GM06990 (cell line): ENCODE data around the gene CSTF3.

ENCODE experiments used
- DNase-seq: peaks from one replicate; pipeline ENCODE4 v3.0.0-alpha.2; 2011; ENCODE audit not compliant: insufficient read length; ENCODE audit errors: extremely low read depth
- H3K27me3 ChIP-seq: replicated peaks from 2 replicates; pipeline ENCODE4 v1.6.0; 2011; ENCODE audit warnings: low read length; ENCODE audit not compliant: control insufficient read depth, insufficient read depth
- H3K36me3 ChIP-seq: 2 replicates; pipeline ENCODE4 v1.5.1; 2011; ENCODE audit warnings: low read length; ENCODE audit not compliant: control insufficient read depth, insufficient read depth
- H3K4me3 ChIP-seq: replicated peaks from 2 replicates; pipeline ENCODE4 v1.5.1; 2011; ENCODE audit warnings: low read depth, mild to moderate bottlenecking, control low read depth, low read length
- CTCF ChIP-seq: IDR thresholded peaks from 2 replicates; pipeline ENCODE4 v1.5.1; 2011; ENCODE audit warnings: low read length, control low read depth, mild to moderate bottlenecking, inconsistent platforms; ENCODE audit not compliant: insufficient read depth, poor library complexity, severe bottlenecking

Gene CSTF3

GRCh38 chr11:33158596-33159275 is 2.5 kb downstream of the CSTF3 start:
- Histone ChIP-seq H3K27me3 (no peaks in the 10 kb centered on the region), H3K36me3 (no peaks in the 10 kb centered on the region), H3K4me3 (no peak overlapping the region)
- no peak for DNase-seq
- TF ChIP-seq CTCF, result no peak

GRCh38 chr11:33157103-33158027 is 3.9 kb downstream of the CSTF3 start:
- peaks cover 2% of the 10 kb centered on the region for H3K36me3 ChIP-seq
- TF ChIP-seq CTCF, result no peak
- no peaks in the 10 kb centered on the region for H3K27me3 ChIP-seq
- H3K4me3 ChIP-seq, result no peak overlapping the region
- DNase-seq, result no peak

GRCh38 chr11:33151399-33151798 is 9.9 kb downstream of the CSTF3 start:
- TF ChIP-seq CTCF, result no peak
- H3K4me3 ChIP-seq, result no peak overlapping the region
- no peak for DNase-seq
- H3K36me3 ChIP-seq, result peaks cover 2% of the 10 kb centered on the region
- no peaks in the 10 kb centered on the region for H3K27me3 ChIP-seq

- no peaks in the 10 kb centered on the region for H3K27me3 ChIP-seq
- H3K4me3 ChIP-seq, result no peak overlapping the region
- TF ChIP-seq CTCF, result no peak
- H3K36me3 ChIP-seq, result no peaks in the 10 kb centered on the region; the same call in none of the 2 replicates
- DNase-seq, result no peak
Measured at GRCh38 chr11:33147559-33147958, 13.7 kb downstream of the CSTF3 start.

GRCh38 chr11:33135768-33136443 is 25.4 kb downstream of the CSTF3 start:
- no peak for TF ChIP-seq CTCF

More at GRCh38 chr11:33135768-33136443, 25.4 kb downstream of the CSTF3 start:
- H3K4me3 ChIP-seq, result no peak overlapping the region
- 0 out of 2 replicates have a peak, but pooled peaks cover 3% of the 10 kb centered on the region for H3K36me3 ChIP-seq
- no peaks in the 10 kb centered on the region for H3K27me3 ChIP-seq
- no peak for DNase-seq
